ENCODE results near the gene BRD7.

- TF ChIP-seq CTCF (conservative IDR thresholded peaks at IDR 0.05; ENCODE audit: low read depth, low read length): no peak
- no peak for TF ChIP-seq EZH2phosphoT487 (IDR thresholded peaks at IDR 0.05; ENCODE audit: borderline replicate concordance, low read length)
- TF ChIP-seq EZH2 (IDR thresholded peaks at IDR 0.05; ENCODE audit: low read length, unreplicated experiment): no peak
Observed at GRCh38 chr16:50403491-50403890, 34.7 kb upstream of the BRD7 start.

All from PC-3 (cell line).